SK-N-SH (cell line): ENCODE measurements around the gene LTBP1. TPM values are rescaled to one million over a fixed set of nuclear protein-coding genes. Genes with fewer than 3 reads are reported as not detected.
A peak's percentile ranks its signal among the peaks of the same experiment; 100 is the strongest.

ENCODE experiments used
- CTCF ChIA-PET: fragments of 300-600, 350-600 bp; formaldehyde crosslinking; extraction: SDS; loops from one replicate; lab custom pipeline; 2021; lab: Yijun Ruan, JAX
- POLR2A ChIA-PET: fragments of 350-600 bp; sonication (Branson Sonifier 250); formaldehyde crosslinking; extraction: SDS; loops from one replicate; lab custom pipeline; 2020; ENCODE audit warnings: antibody characterized with exemption, inconsistent platforms; lab: Yijun Ruan, JAX
- DNase-seq: peaks from one replicate; pipeline ENCODE4 v3.0.0; 2012
- H2AFZ ChIP-seq: fragments of 200-600 bp; sonication (generic); 2 replicates; pipeline ENCODE4 v1.8.1; 2016; ENCODE audit warnings: antibody characterized with exemption, mild to moderate bottlenecking, low read depth
- H3F3A ChIP-seq: fragments of 200-600 bp; sonication (generic); replicated peaks from 2 replicates; pipeline ENCODE3; 2016; ENCODE audit warnings: antibody characterized with exemption, mild to moderate bottlenecking; ENCODE audit not compliant: insufficient read depth
- H3K27ac ChIP-seq, 2 experiments: fragments of 200-500 bp in 1 of 2; fragments of 200-600 bp in 1 of 2; sonication (Bioruptor generic) in 1 of 2; sonication (generic), shearing (Covaris generic) in 1 of 2; 2 replicates each; pipeline versions ENCODE4 v1.5.1 to v1.6.1; 2014 to 2016; ENCODE audit warnings: low read depth in 2 of 2, inconsistent platforms in 1 of 2, low read length in 1 of 2, mild to moderate bottlenecking in 1 of 2, mixed read lengths in 1 of 2
- H3K27me3 ChIP-seq: fragments of 200-600 bp; sonication (generic), shearing (Covaris generic); 2 replicates; pipeline ENCODE4 v1.6.1; 2016; ENCODE audit warnings: mixed run types; ENCODE audit not compliant: insufficient read depth
- H3K36me3 ChIP-seq, 2 experiments: fragments of 200-500 bp in 1 of 2; fragments of 200-600 bp in 1 of 2; sonication (Bioruptor generic) in 1 of 2; sonication (generic) in 1 of 2; replicated peaks in 1 of 2; 2 replicates each; pipeline versions ENCODE3 to v1.5.1; 2014 to 2016; ENCODE audit warnings: low read length in 1 of 2, mild to moderate bottlenecking in 1 of 2; ENCODE audit not compliant: insufficient read depth in 2 of 2, control insufficient read depth in 1 of 2
- H3K4me1 ChIP-seq, 2 experiments: fragments of 200-500 bp in 1 of 2; fragments of 200-600 bp in 1 of 2; sonication (Bioruptor generic) in 1 of 2; sonication (generic), shearing (Covaris generic) in 1 of 2; 2 replicates each; pipeline versions ENCODE4 v1.5.1 to v1.6.1; 2014 to 2016; ENCODE audit warnings: low read depth in 1 of 2, low read length in 1 of 2, mixed run types in 1 of 2; ENCODE audit not compliant: insufficient read depth in 2 of 2, control insufficient read depth in 1 of 2
- H3K4me2 ChIP-seq: fragments of 200-600 bp; sonication (generic), shearing (Covaris generic); 2 replicates; pipeline ENCODE4 v1.6.1; 2017; ENCODE audit warnings: mixed run types
- H3K4me3 ChIP-seq, 2 experiments: fragments of 200-500 bp in 1 of 2; fragments of 200-600 bp in 1 of 2; sonication (Bioruptor generic) in 1 of 2; sonication (generic), shearing (Covaris generic) in 1 of 2; 2 replicates each; pipeline versions ENCODE4 v1.5.1 to v1.8.1; 2014 to 2016; ENCODE audit warnings: low read depth in 2 of 2, inconsistent platforms in 1 of 2, low read length in 1 of 2, mild to moderate bottlenecking in 1 of 2, mixed read lengths in 1 of 2, moderate library complexity in 1 of 2
- H3K79me2 ChIP-seq: fragments of 200-600 bp; sonication (generic); 2 replicates; pipeline ENCODE4 v1.8.1; 2017; ENCODE audit warnings: mild to moderate bottlenecking; ENCODE audit not compliant: insufficient read depth
- H3K9ac ChIP-seq: fragments of 200-600 bp; sonication (generic); 2 replicates; pipeline ENCODE4 v1.6.1; 2017; ENCODE audit warnings: mixed run types
- H3K9me2 ChIP-seq: fragments of 200-600 bp; sonication (generic); 2 replicates; pipeline ENCODE4 v1.6.1; 2017; ENCODE audit warnings: mixed run types
- H3K9me3 ChIP-seq: fragments of 200-600 bp; sonication (generic); 2 replicates; pipeline ENCODE4 v1.6.1; 2017; ENCODE audit warnings: mixed run types, mild to moderate bottlenecking, moderate library complexity
- H4K20me1 ChIP-seq: fragments of 200-600 bp; sonication (generic); 2 replicates; pipeline ENCODE4 v1.6.1; 2017; ENCODE audit warnings: mild to moderate bottlenecking, mixed run types; ENCODE audit not compliant: insufficient read depth
- EP300 ChIP-seq, 2 experiments: IDR thresholded peaks; 2 replicates each; pipeline versions ENCODE4 v1.4.0 to v1.6.1; 2012; ENCODE audit warnings: borderline replicate concordance in 1 of 2, low read depth in 1 of 2, low read length in 1 of 2
- FOSL2 ChIP-seq: IDR thresholded peaks from 2 replicates; pipeline ENCODE4 v1.4.0; 2012; ENCODE audit warnings: low read depth, mild to moderate bottlenecking, moderate library complexity, borderline replicate concordance
- FOXM1 ChIP-seq: IDR thresholded peaks from 2 replicates; pipeline ENCODE4 v1.4.0; 2012; ENCODE audit warnings: low read depth, mild to moderate bottlenecking
- JUND ChIP-seq: IDR thresholded peaks from 2 replicates; pipeline ENCODE4 v1.4.0; 2012
- MEF2A ChIP-seq: IDR thresholded peaks from 2 replicates; pipeline ENCODE4 v1.4.0; 2012; ENCODE audit warnings: low read depth, borderline replicate concordance
- NFIC ChIP-seq: IDR thresholded peaks from 2 replicates; pipeline ENCODE4 v1.4.0; 2012; ENCODE audit warnings: borderline replicate concordance
- NRF1 ChIP-seq: IDR thresholded peaks from 2 replicates; pipeline ENCODE4 v1.6.1; 2012; ENCODE audit warnings: low read depth, mild to moderate bottlenecking, low read length
- POLR2AphosphoS5 ChIP-seq: IDR thresholded peaks from 2 replicates; pipeline ENCODE4 v1.6.1; 2012; ENCODE audit warnings: low read depth, low read length
- RAD21 ChIP-seq: IDR thresholded peaks from 2 replicates; pipeline ENCODE4 v1.6.1; 2012; ENCODE audit warnings: mild to moderate bottlenecking, low read length
- RCOR1 ChIP-seq: fragments of 150-350 bp; IDR thresholded peaks from 2 replicates; pipeline ENCODE4 v1.6.1; 2017; ENCODE audit warnings: antibody characterized with exemption, low read length
- SIN3A ChIP-seq: IDR thresholded peaks from 2 replicates; pipeline ENCODE4 v1.6.1; 2012; ENCODE audit warnings: low read depth, mild to moderate bottlenecking, low read length, moderate library complexity, borderline replicate concordance
- SMC3 ChIP-seq: IDR thresholded peaks from 2 replicates; pipeline ENCODE4 v1.6.1; 2012; ENCODE audit warnings: low read depth, low read length, improper control_type of control experiment
- TAF1 ChIP-seq: IDR thresholded peaks from 2 replicates; pipeline ENCODE4 v1.6.1; 2012; ENCODE audit warnings: low read depth, mild to moderate bottlenecking, low read length, moderate library complexity, borderline replicate concordance
- TCF12 ChIP-seq: IDR thresholded peaks from 2 replicates; pipeline ENCODE4 v1.4.0; 2012
- WGBS: methylation state at CpG from one replicate; pipeline ENCODE4 v1.1.6; 2017; ENCODE audit warnings: low lambda C conversion rate; 5-methylcytosine and 5-hydroxymethylcytosine counted together
- polyA plus RNA-seq, 3 experiments: library from polyadenylated mRNA; depleted of rRNA; stranded (reverse); fragments of >200 nt; gene quantifications; 2 replicates each; pipeline ENCODE4 v1.2.3, GENCODE V29; 2012
- TF ChIP-seq, protein P1 (sequence below): fragments of 150-350 bp; IDR thresholded peaks from 2 replicates; pipeline ENCODE4 v1.6.1; 2016; ENCODE audit warnings: mild to moderate bottlenecking, low read depth, low read length
- TF ChIP-seq, protein P2 (sequence below): fragments of 150-350 bp; IDR thresholded peaks from 2 replicates; pipeline ENCODE4 v1.6.1; 2017; ENCODE audit warnings: antibody characterized with exemption, low read length, low read depth, borderline replicate concordance
- TF ChIP-seq, protein P3 (sequence below): IDR thresholded peaks from 2 replicates; pipeline ENCODE4 v1.4.0; 2012; ENCODE audit warnings: low read depth, borderline replicate concordance
- TF ChIP-seq, protein P4 (sequence below): IDR thresholded peaks from 2 replicates; pipeline ENCODE4 v1.6.1; 2012; ENCODE audit warnings: mild to moderate bottlenecking, low read depth, low read length, moderate library complexity
- TF ChIP-seq, protein P5 (sequence below): IDR thresholded peaks from 2 replicates; pipeline ENCODE4; 2012

The LTBP1 gene
- polyA plus RNA-seq, 1 of the 3 experiments (the other 2 are of a cell fraction): 467 TPM

DNA sequence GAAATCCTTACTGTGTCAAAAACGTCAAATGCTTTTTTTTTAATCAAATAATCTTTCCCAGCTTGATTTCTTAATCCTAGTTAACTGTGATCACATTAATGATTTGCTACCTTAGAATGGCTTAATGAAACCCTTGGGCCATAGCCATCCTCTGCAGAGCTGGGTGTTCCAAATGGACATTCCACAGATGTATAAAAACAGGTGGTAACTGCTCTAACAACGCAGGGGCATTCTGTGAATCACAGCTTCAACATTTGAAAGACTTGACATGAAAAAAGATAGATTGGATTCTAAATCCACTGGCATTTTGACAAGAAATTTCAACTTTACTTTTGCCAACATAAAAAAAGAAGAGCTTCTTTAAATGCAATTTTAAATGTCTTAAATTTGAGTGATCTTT, 459.9 kb downstream of the LTBP1 start:
- no peaks in the 10 kb centered on the region for H3K4me1 ChIP-seq
- no peaks in the 10 kb centered on the region for H3K27me3 ChIP-seq
- no peak for DNase-seq
- H3K9me3 ChIP-seq: peaks cover 10% of the 10 kb centered on the region; the same call in 1 of the 2 replicates
- no peak overlapping the region for H3K4me2 ChIP-seq
- H3K36me3 ChIP-seq: peaks cover 0 to 6% of the 10 kb centered on the region in 2 experiments
- 13% methylated on average over 2 of the region's 2 CpGs for WGBS
- H3K27ac ChIP-seq: peak overlapping the region; percentile 65 to 66; a peak in 3 of 4 replicates
- ChIA-PET POLR2A (no interaction called here), CTCF (interaction anchor here (0.7 to 1.5 kb wide), 3 partner anchors 11 to 74 kb away, joined by 3 to 14 read pairs (median 3); no protein-coding TSS in a partner anchor)
- TF ChIP-seq RAD21 (no peak), SIN3A (no peak), NFIC (peak; percentile 74), RCOR1 (no peak), TCF12 (peak; percentile 91), MEF2A (no peak), SMC3 (no peak), EP300 (IDR thresholded peaks at IDR 0.05; ENCODE audit: borderline replicate concordance in 1 of 2, low read depth in 1 of 2, low read length in 1 of 2) (peak in 1 of 2 experiments; percentile 83; a peak in 2 of 4 replicates), TAF1 (no peak), FOXM1 (no peak), FOSL2 (peak; percentile 59), JUND (peak; percentile 47), NRF1 (no peak), POLR2AphosphoS5 (peak; percentile 48; the same call in 1 of the 2 replicates)
- TF ChIP-seq, protein P1, sequence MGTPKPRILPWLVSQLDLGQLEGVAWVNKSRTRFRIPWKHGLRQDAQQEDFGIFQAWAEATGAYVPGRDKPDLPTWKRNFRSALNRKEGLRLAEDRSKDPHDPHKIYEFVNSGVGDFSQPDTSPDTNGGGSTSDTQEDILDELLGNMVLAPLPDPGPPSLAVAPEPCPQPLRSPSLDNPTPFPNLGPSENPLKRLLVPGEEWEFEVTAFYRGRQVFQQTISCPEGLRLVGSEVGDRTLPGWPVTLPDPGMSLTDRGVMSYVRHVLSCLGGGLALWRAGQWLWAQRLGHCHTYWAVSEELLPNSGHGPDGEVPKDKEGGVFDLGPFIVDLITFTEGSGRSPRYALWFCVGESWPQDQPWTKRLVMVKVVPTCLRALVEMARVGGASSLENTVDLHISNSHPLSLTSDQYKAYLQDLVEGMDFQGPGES: no peak
- TF ChIP-seq, protein P2, sequence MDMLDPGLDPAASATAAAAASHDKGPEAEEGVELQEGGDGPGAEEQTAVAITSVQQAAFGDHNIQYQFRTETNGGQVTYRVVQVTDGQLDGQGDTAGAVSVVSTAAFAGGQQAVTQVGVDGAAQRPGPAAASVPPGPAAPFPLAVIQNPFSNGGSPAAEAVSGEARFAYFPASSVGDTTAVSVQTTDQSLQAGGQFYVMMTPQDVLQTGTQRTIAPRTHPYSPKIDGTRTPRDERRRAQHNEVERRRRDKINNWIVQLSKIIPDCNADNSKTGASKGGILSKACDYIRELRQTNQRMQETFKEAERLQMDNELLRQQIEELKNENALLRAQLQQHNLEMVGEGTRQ: no peak
- TF ChIP-seq, protein P3, sequence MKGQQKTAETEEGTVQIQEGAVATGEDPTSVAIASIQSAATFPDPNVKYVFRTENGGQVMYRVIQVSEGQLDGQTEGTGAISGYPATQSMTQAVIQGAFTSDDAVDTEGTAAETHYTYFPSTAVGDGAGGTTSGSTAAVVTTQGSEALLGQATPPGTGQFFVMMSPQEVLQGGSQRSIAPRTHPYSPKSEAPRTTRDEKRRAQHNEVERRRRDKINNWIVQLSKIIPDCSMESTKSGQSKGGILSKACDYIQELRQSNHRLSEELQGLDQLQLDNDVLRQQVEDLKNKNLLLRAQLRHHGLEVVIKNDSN: no peak
- TF ChIP-seq, protein P4, sequence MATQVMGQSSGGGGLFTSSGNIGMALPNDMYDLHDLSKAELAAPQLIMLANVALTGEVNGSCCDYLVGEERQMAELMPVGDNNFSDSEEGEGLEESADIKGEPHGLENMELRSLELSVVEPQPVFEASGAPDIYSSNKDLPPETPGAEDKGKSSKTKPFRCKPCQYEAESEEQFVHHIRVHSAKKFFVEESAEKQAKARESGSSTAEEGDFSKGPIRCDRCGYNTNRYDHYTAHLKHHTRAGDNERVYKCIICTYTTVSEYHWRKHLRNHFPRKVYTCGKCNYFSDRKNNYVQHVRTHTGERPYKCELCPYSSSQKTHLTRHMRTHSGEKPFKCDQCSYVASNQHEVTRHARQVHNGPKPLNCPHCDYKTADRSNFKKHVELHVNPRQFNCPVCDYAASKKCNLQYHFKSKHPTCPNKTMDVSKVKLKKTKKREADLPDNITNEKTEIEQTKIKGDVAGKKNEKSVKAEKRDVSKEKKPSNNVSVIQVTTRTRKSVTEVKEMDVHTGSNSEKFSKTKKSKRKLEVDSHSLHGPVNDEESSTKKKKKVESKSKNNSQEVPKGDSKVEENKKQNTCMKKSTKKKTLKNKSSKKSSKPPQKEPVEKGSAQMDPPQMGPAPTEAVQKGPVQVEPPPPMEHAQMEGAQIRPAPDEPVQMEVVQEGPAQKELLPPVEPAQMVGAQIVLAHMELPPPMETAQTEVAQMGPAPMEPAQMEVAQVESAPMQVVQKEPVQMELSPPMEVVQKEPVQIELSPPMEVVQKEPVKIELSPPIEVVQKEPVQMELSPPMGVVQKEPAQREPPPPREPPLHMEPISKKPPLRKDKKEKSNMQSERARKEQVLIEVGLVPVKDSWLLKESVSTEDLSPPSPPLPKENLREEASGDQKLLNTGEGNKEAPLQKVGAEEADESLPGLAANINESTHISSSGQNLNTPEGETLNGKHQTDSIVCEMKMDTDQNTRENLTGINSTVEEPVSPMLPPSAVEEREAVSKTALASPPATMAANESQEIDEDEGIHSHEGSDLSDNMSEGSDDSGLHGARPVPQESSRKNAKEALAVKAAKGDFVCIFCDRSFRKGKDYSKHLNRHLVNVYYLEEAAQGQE: no peak
- TF ChIP-seq, protein P5, sequence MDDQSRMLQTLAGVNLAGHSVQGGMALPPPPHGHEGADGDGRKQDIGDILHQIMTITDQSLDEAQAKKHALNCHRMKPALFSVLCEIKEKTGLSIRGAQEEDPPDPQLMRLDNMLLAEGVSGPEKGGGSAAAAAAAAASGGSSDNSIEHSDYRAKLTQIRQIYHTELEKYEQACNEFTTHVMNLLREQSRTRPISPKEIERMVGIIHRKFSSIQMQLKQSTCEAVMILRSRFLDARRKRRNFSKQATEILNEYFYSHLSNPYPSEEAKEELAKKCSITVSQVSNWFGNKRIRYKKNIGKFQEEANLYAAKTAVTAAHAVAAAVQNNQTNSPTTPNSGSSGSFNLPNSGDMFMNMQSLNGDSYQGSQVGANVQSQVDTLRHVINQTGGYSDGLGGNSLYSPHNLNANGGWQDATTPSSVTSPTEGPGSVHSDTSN: peak; percentile 85
- no peak overlapping the region for H3K4me3 ChIP-seq
- H2AFZ ChIP-seq: no peak overlapping the region
- H3F3A ChIP-seq: peaks cover 40% of the 10 kb centered on the region
- H4K20me1 ChIP-seq: no peaks in the 10 kb centered on the region
- H3K9ac ChIP-seq: no peak overlapping the region
- H3K9me2 ChIP-seq: no peaks in the 10 kb centered on the region
- H3K79me2 ChIP-seq: no peaks in the 10 kb centered on the region
